ENCODE measurements around the gene CLASP1.
"Not testable (repeated sequence)": the region's sequence is repeated elsewhere in the genome, so short reads cannot be mapped to it uniquely, and the experiment has no call there.

The CLASP1 gene

DNA sequence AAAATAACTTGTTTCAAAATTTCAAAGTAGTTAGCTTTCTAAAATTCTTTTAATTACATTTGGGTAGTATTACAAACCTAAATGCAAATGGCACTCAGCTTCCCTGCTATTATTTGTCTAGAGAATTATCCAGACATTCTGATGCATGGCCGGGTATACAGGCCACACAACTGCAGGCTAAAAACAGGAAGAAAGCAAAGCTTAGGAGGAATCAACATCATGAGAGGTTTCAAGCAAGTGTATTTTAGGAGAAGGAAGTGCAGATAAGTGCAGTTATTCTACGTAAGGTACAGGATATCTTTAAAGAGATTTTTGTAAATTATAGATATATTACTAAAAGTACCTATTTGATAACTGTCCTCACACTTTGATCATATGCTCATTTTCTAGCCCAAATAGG, 165.4 kb downstream of the CLASP1 start:
- Histone ChIP-seq H3K4me3 (ENCODE audit: control insufficient read depth in 1 of 7, extremely low read depth in 1 of 7, insufficient read depth in 4 of 7, low read depth in 2 of 7, low read length in 6 of 7) (no peak overlapping the region), H3K4me1 (ENCODE audit: control extremely low read depth in 1 of 4, control insufficient read depth in 4 of 4, insufficient read depth in 4 of 4, low read length in 3 of 4) (peaks cover 3 to 12% (median 4%) of the 10 kb centered on the region in 4 experiments), H3K9me3 (ENCODE audit: control extremely low read depth in 1 of 5, control insufficient read depth in 4 of 5, insufficient read depth in 2 of 5, low read depth in 1 of 5, low read length in 4 of 5) (no peaks in the 10 kb centered on the region), H3K27me3 (replicated peaks in 2 of 5; ENCODE audit: control insufficient read depth in 4 of 5, insufficient read depth in 5 of 5, low read length in 4 of 5) (no peaks in the 10 kb centered on the region), H3K27ac (ENCODE audit: insufficient read depth in 1 of 2, low read depth in 1 of 2, low read length in 2 of 2, poor library complexity in 1 of 2, severe bottlenecking in 2 of 2) (no peak overlapping the region), H3K36me3 (ENCODE audit: control insufficient read depth in 4 of 4, insufficient read depth in 4 of 4, low read length in 3 of 4) (peaks cover 0 to 16% (median 8%) of the 10 kb centered on the region in 4 experiments)
- whole genome bisulfite sequencing (ENCODE audit: insufficient coverage) = no CpG with 5 or more reads among the region's 2 CpGs
- no peak for DNase-seq
- CTCF ChIA-PET = no interaction called here
- POLR2A ChIA-PET = no interaction called here

GRCh38 chr2:121483021-121483420, 166.2 kb downstream of the CLASP1 start:
- Histone ChIP-seq H3K4me1 (ENCODE audit: control extremely low read depth in 1 of 4, control insufficient read depth in 4 of 4, insufficient read depth in 4 of 4, low read length in 3 of 4) (peaks cover 3 to 12% (median 4%) of the 10 kb centered on the region in 4 experiments), H3K36me3 (ENCODE audit: control insufficient read depth in 4 of 4, insufficient read depth in 4 of 4, low read length in 3 of 4) (peaks cover 0 to 13% (median 8%) of the 10 kb centered on the region in 4 experiments), H3K9me3 (ENCODE audit: control extremely low read depth in 1 of 5, control insufficient read depth in 4 of 5, insufficient read depth in 2 of 5, low read depth in 1 of 5, low read length in 4 of 5) (no peaks in the 10 kb centered on the region), H3K4me3 (ENCODE audit: control insufficient read depth in 1 of 7, extremely low read depth in 1 of 7, insufficient read depth in 4 of 7, low read depth in 2 of 7, low read length in 6 of 7) (no peak overlapping the region), H3K27ac (ENCODE audit: insufficient read depth in 1 of 2, low read depth in 1 of 2, low read length in 2 of 2, poor library complexity in 1 of 2, severe bottlenecking in 2 of 2) (no peak overlapping the region), H3K27me3 (replicated peaks in 2 of 5; ENCODE audit: control insufficient read depth in 4 of 5, insufficient read depth in 5 of 5, low read length in 4 of 5) (no peaks in the 10 kb centered on the region)
- WGBS (ENCODE audit: insufficient coverage) = 100% methylated on average over 1 of the region's 1 CpG
- no peak for DNase-seq
- POLR2A ChIA-PET = no interaction called here
- CTCF ChIA-PET = interaction anchor here (0.9 to 1.1 kb wide), 2 partner anchors 9 to 13 kb away, joined by 3 read pairs; no protein-coding TSS in a partner anchor

- 80% methylated on average over 4 of the region's 5 CpGs for WGBS (ENCODE audit: insufficient coverage)
- Histone ChIP-seq H3K4me1 (ENCODE audit: control extremely low read depth in 1 of 4, control insufficient read depth in 4 of 4, insufficient read depth in 4 of 4, low read length in 3 of 4) (peaks cover 3 to 27% (median 8%) of the 10 kb centered on the region in 4 experiments), H3K4me3 (ENCODE audit: control insufficient read depth in 1 of 7, extremely low read depth in 1 of 7, insufficient read depth in 4 of 7, low read depth in 2 of 7, low read length in 6 of 7) (no peak overlapping the region), H3K36me3 (ENCODE audit: control insufficient read depth in 4 of 4, insufficient read depth in 4 of 4, low read length in 3 of 4) (peaks cover 0 to 13% (median 5%) of the 10 kb centered on the region in 4 experiments), H3K9me3 (ENCODE audit: control extremely low read depth in 1 of 5, control insufficient read depth in 4 of 5, insufficient read depth in 2 of 5, low read depth in 1 of 5, low read length in 4 of 5) (no peaks in the 10 kb centered on the region), H3K27ac (ENCODE audit: insufficient read depth in 1 of 2, low read depth in 1 of 2, low read length in 2 of 2, poor library complexity in 1 of 2, severe bottlenecking in 2 of 2) (no peak overlapping the region), H3K27me3 (replicated peaks in 2 of 5; ENCODE audit: control insufficient read depth in 4 of 5, insufficient read depth in 5 of 5, low read length in 4 of 5) (no peaks in the 10 kb centered on the region)
- peak; percentile 37 to 68 (median 62) for DNase-seq
- CTCF ChIA-PET = no interaction called here
- POLR2A ChIA-PET = no interaction called here
Measured at GRCh38 chr2:121480826-121481225, 168.4 kb downstream of the CLASP1 start.

DNA sequence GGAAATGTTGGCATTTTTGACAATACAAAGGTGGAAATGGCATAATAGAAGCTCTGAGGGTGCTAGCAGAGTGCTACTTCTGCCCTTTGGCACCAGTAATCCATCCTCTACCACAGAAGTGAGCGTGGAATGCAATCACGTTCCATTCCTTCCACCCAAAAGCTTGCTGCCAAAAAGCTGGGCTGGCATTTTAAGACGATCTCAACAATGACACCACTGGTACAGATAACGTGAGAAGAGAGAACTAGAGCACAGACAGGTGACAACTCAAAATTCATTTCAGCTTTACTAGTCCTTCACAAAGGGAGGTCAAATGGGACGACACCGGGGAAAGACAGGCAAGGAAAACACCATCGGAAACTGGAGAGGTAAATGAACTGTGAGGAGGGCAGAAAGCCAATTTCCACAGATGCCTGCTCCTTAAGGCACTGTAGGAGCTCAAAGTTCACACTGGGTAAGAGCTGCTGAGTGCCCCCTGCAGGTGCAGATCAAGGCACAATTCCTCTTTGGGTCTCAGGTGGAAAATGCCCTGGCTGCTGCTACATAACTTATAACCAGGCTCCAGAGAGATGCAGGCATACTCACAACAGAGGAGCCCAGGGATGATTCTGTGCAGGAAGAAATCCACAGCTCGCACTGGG, 169.3 kb downstream of the CLASP1 start:
- ChIA-PET POLR2A (no interaction called here), CTCF (no interaction called here)
- H3K27ac ChIP-seq (ENCODE audit: insufficient read depth in 1 of 2, low read depth in 1 of 2, low read length in 2 of 2, poor library complexity in 1 of 2, severe bottlenecking in 2 of 2) = no peak overlapping the region
- H3K36me3 ChIP-seq (ENCODE audit: control insufficient read depth in 4 of 4, insufficient read depth in 4 of 4, low read length in 3 of 4) = peaks cover 0 to 13% (median 5%) of the 10 kb centered on the region in 4 experiments
- no peaks in the 10 kb centered on the region for H3K9me3 ChIP-seq (ENCODE audit: control extremely low read depth in 1 of 5, control insufficient read depth in 4 of 5, insufficient read depth in 2 of 5, low read depth in 1 of 5, low read length in 4 of 5)
- no peak for DNase-seq
- H3K4me3 ChIP-seq (ENCODE audit: control insufficient read depth in 1 of 7, extremely low read depth in 1 of 7, insufficient read depth in 4 of 7, low read depth in 2 of 7, low read length in 6 of 7) = no peak overlapping the region
- H3K4me1 ChIP-seq (ENCODE audit: control extremely low read depth in 1 of 4, control insufficient read depth in 4 of 4, insufficient read depth in 4 of 4, low read length in 3 of 4) = peaks cover 3 to 29% (median 8%) of the 10 kb centered on the region in 4 experiments
- WGBS (ENCODE audit: insufficient coverage) = 96% methylated on average over 8 of the region's 8 CpGs
- no peaks in the 10 kb centered on the region for H3K27me3 ChIP-seq (replicated peaks in 2 of 5; ENCODE audit: control insufficient read depth in 4 of 5, insufficient read depth in 5 of 5, low read length in 4 of 5)

- 100% methylated on average over 1 of the region's 6 CpGs for WGBS (ENCODE audit: insufficient coverage)
- no peaks in the 10 kb centered on the region for H3K27me3 ChIP-seq (replicated peaks in 2 of 5; ENCODE audit: control insufficient read depth in 4 of 5, insufficient read depth in 5 of 5, low read length in 4 of 5)
- no peaks in the 10 kb centered on the region for H3K9me3 ChIP-seq (ENCODE audit: control extremely low read depth in 1 of 5, control insufficient read depth in 4 of 5, insufficient read depth in 2 of 5, low read depth in 1 of 5, low read length in 4 of 5)
- peaks cover 0 to 13% (median 5%) of the 10 kb centered on the region in 4 experiments for H3K36me3 ChIP-seq (ENCODE audit: control insufficient read depth in 4 of 4, insufficient read depth in 4 of 4, low read length in 3 of 4)
- no peak overlapping the region for H3K4me3 ChIP-seq (ENCODE audit: control insufficient read depth in 1 of 7, extremely low read depth in 1 of 7, insufficient read depth in 4 of 7, low read depth in 2 of 7, low read length in 6 of 7)
- CTCF ChIA-PET = no interaction called here
- no peak overlapping the region for H3K27ac ChIP-seq (ENCODE audit: insufficient read depth in 1 of 2, low read depth in 1 of 2, low read length in 2 of 2, poor library complexity in 1 of 2, severe bottlenecking in 2 of 2)
- H3K4me1 ChIP-seq (ENCODE audit: control extremely low read depth in 1 of 4, control insufficient read depth in 4 of 4, insufficient read depth in 4 of 4, low read length in 3 of 4) = peaks cover 0 to 23% (median 6%) of the 10 kb centered on the region in 4 experiments
- DNase-seq = peak in 1 of 3 donors; percentile 14
- POLR2A ChIA-PET = no interaction called here
Measured at GRCh38 chr2:121478996-121479745, 170.1 kb downstream of the CLASP1 start.

DNA sequence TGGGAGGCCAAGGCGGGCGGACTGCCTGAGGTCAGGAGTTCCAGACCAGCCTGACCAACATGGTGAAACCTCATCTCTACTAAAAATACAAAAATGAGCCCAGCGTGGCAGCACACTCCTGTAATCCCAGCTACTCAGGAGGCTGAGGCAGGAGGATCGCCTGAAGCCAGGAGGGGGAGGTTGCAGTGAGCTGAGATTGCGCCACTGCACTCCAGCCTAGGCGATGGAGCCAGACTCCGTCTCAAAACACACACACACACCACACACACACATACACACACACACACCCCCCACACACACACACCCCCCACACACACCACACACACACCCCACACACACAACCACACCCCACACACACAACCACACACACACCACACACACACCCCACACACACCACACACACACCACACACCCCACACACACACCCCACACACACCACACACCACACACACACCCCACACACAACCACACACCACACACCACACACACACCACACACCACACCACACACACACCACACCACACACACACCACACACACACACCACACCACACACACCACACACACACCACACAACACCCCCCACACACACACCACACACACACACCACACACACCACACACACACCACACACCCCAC, 170.8 kb downstream of the CLASP1 start:
- peaks cover 0 to 13% (median 5%) of the 10 kb centered on the region in 4 experiments for H3K36me3 ChIP-seq (ENCODE audit: control insufficient read depth in 4 of 4, insufficient read depth in 4 of 4, low read length in 3 of 4)
- H3K4me1 ChIP-seq (ENCODE audit: control extremely low read depth in 1 of 4, control insufficient read depth in 4 of 4, insufficient read depth in 4 of 4, low read length in 3 of 4) = peaks cover 0 to 17% (median 5%) of the 10 kb centered on the region in 4 experiments
- H3K9me3 ChIP-seq (ENCODE audit: control extremely low read depth in 1 of 5, control insufficient read depth in 4 of 5, insufficient read depth in 2 of 5, low read depth in 1 of 5, low read length in 4 of 5); POLR2A ChIA-PET; H3K4me3 ChIP-seq (ENCODE audit: control insufficient read depth in 1 of 7, extremely low read depth in 1 of 7, insufficient read depth in 4 of 7, low read depth in 2 of 7, low read length in 6 of 7); H3K27ac ChIP-seq (ENCODE audit: insufficient read depth in 1 of 2, low read depth in 1 of 2, low read length in 2 of 2, poor library complexity in 1 of 2, severe bottlenecking in 2 of 2); CTCF ChIA-PET; H3K27me3 ChIP-seq (replicated peaks in 2 of 5; ENCODE audit: control insufficient read depth in 4 of 5, insufficient read depth in 5 of 5, low read length in 4 of 5): not testable (repeated sequence)
- 100% methylated on average over 3 of the region's 7 CpGs for WGBS (ENCODE audit: insufficient coverage)
- DNase-seq = peak in 2 of 3 donors; percentile 4 to 25

DNA sequence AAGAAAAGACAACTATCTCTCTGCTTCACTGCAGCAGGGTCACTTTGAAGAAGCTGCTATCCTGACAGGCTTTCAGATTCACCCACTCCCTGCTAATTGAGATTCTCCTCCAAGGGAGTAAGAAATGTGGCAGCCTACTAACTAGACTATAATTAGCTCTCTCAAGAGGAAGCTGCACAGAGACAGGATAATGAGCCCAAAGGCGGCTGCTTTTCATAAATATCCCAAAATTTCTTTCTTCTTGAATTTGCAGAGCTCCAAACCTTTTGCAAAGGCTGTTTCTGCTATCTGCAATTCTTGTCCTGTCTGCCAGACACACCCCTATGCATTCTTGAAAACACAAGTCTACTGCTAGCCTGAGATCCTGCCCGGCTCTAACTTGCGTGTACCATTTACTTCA, 172.6 kb downstream of the CLASP1 start:
- CTCF ChIA-PET = no interaction called here
- Histone ChIP-seq H3K27ac (ENCODE audit: insufficient read depth in 1 of 2, low read depth in 1 of 2, low read length in 2 of 2, poor library complexity in 1 of 2, severe bottlenecking in 2 of 2) (no peak overlapping the region), H3K27me3 (replicated peaks in 2 of 5; ENCODE audit: control insufficient read depth in 4 of 5, insufficient read depth in 5 of 5, low read length in 4 of 5) (no peaks in the 10 kb centered on the region), H3K9me3 (ENCODE audit: control extremely low read depth in 1 of 5, control insufficient read depth in 4 of 5, insufficient read depth in 2 of 5, low read depth in 1 of 5, low read length in 4 of 5) (no peaks in the 10 kb centered on the region), H3K36me3 (ENCODE audit: control insufficient read depth in 4 of 4, insufficient read depth in 4 of 4, low read length in 3 of 4) (peaks cover 2 to 8% (median 3%) of the 10 kb centered on the region in 4 experiments), H3K4me3 (ENCODE audit: control insufficient read depth in 1 of 7, extremely low read depth in 1 of 7, insufficient read depth in 4 of 7, low read depth in 2 of 7, low read length in 6 of 7) (no peak overlapping the region), H3K4me1 (ENCODE audit: control extremely low read depth in 1 of 4, control insufficient read depth in 4 of 4, insufficient read depth in 4 of 4, low read length in 3 of 4) (peaks cover 0 to 21% (median 5%) of the 10 kb centered on the region in 4 experiments)
- no peak for DNase-seq
- WGBS (ENCODE audit: insufficient coverage) = no CpG with 5 or more reads among the region's 3 CpGs
- POLR2A ChIA-PET = no interaction called here
